ENCODE data around the gene AMDHD2.

The AMDHD2 gene

GRCh38 chr16:2519711-2520080 is 475 bp upstream of the AMDHD2 start:
- H2BK15ac ChIP-seq (ENCODE audit: low read depth, poor library complexity, severe bottlenecking) = peak overlapping the region; percentile 44
- peaks cover 57% of the 10 kb centered on the region for H3K4me1 ChIP-seq (ENCODE audit: control insufficient read depth, insufficient read depth, low read depth, low read length)
- H3K4me2 ChIP-seq (ENCODE audit: low read length, poor library complexity, severe bottlenecking) = peak overlapping the region; percentile 30
- peak overlapping the region; percentile 27 for H4K8ac ChIP-seq (ENCODE audit: low read length)
- H3K79me1 ChIP-seq (replicated peaks; ENCODE audit: low read length, poor library complexity, severe bottlenecking) = peaks cover 18% of the 10 kb centered on the region
- no peak overlapping the region for H2BK120ac ChIP-seq (ENCODE audit: low read depth, low read length)
- no peak overlapping the region for H2AFZ ChIP-seq (ENCODE audit: low read depth, low read length)
- no peak overlapping the region for H3K23ac ChIP-seq (ENCODE audit: low read length in 2 of 2)
- DNase-seq = no peak
- peak overlapping the region in 1 of 2 experiments; percentile 44 for H3K4me3 ChIP-seq (ENCODE audit: insufficient read depth in 1 of 2, low read depth in 1 of 2, low read length in 2 of 2)
- peak overlapping the region; percentile 74 for H3K27ac ChIP-seq (ENCODE audit: low read length, poor library complexity, severe bottlenecking)
- peaks cover 40 to 71% of the 10 kb centered on the region in 2 experiments for H3K36me3 ChIP-seq (ENCODE audit: control insufficient read depth in 1 of 2, insufficient read depth in 2 of 2, low read depth in 1 of 2, low read length in 2 of 2)
- no peak overlapping the region for H3K4ac ChIP-seq (ENCODE audit: low read depth in 1 of 2, low read length in 2 of 2)
- peak overlapping the region in 1 of 2 experiments; percentile 49 for H2BK12ac ChIP-seq (ENCODE audit: low read length in 2 of 2)
- H3K27me3 ChIP-seq (ENCODE audit: control insufficient read depth in 1 of 2, insufficient read depth in 1 of 2, low read length in 2 of 2) = no peaks in the 10 kb centered on the region
- no peaks in the 10 kb centered on the region for H3K9me3 ChIP-seq (ENCODE audit: control insufficient read depth, low read length)
- no peak overlapping the region for H4K91ac ChIP-seq (ENCODE audit: low read length)
- no peak overlapping the region for H2BK5ac ChIP-seq (ENCODE audit: low read depth, low read length, poor library complexity, severe bottlenecking)
- H3K14ac ChIP-seq (ENCODE audit: low read length in 2 of 2) = no peak overlapping the region
- peak overlapping the region; percentile 75 for H3K9ac ChIP-seq (ENCODE audit: low read length)
- no peak overlapping the region for H2AK5ac ChIP-seq (ENCODE audit: low read length, severe bottlenecking)
- WGBS = 62% methylated on average over 20 of the region's 22 CpGs
- H3K18ac ChIP-seq (ENCODE audit: low read depth in 1 of 2, low read length in 2 of 2) = peak overlapping the region in 1 of 2 experiments; percentile 35

DNA sequence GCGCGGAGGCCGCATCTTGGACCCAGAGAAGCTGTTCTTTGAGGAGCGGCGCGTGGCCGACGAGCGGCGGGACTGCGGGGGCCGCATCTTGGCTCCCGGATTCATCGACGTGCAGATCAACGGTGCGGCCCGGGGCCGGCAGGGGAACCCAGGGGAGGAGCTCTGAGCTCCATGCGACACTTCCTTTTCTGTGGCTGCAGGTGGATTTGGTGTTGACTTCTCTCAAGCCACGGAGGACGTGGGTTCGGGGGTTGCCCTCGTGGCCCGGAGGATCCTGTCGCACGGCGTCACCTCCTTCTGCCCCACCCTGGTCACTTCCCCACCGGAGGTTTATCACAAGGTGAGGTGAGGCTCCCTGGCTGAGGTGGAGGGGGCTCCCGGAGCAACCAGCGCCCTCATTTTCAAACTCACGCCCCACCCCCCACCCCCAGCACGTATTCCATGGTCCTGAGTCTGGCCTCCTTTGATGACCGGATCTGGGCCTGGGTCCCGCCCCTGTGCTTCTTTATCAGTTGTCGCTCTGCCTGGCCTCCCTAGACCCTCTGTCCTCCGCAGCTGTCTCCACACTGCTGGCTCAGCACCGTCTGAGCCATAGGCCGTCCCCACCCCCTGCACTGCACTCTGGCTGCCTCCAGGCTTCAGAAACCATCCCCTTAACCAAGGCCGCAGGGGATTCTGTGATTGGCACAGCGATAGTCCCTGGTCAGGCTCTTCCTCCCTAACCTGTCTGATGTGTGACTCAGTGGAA is 787 bp downstream of the AMDHD2 start:
- Histone ChIP-seq H3K4ac (ENCODE audit: low read depth in 1 of 2, low read length in 2 of 2) (peak overlapping the region in 1 of 2 experiments; percentile 2), H3K23ac (ENCODE audit: low read length in 2 of 2) (no peak overlapping the region), H2BK15ac (ENCODE audit: low read depth, poor library complexity, severe bottlenecking) (no peak overlapping the region), H2AFZ (ENCODE audit: low read depth, low read length) (no peak overlapping the region), H2BK120ac (ENCODE audit: low read depth, low read length) (peak overlapping the region; percentile 22), H2BK12ac (ENCODE audit: low read length in 2 of 2) (peak overlapping the region in 1 of 2 experiments; percentile 26), H3K18ac (ENCODE audit: low read depth in 1 of 2, low read length in 2 of 2) (peak overlapping the region in 1 of 2 experiments; percentile 50), H3K27ac (ENCODE audit: low read length, poor library complexity, severe bottlenecking) (no peak overlapping the region), H3K9ac (ENCODE audit: low read length) (peak overlapping the region; percentile 92), H3K4me1 (ENCODE audit: control insufficient read depth, insufficient read depth, low read depth, low read length) (peaks cover 47% of the 10 kb centered on the region), H3K36me3 (ENCODE audit: control insufficient read depth in 1 of 2, insufficient read depth in 2 of 2, low read depth in 1 of 2, low read length in 2 of 2) (peaks cover 49 to 76% of the 10 kb centered on the region in 2 experiments), H3K14ac (ENCODE audit: low read length in 2 of 2) (no peak overlapping the region), H3K4me3 (ENCODE audit: insufficient read depth in 1 of 2, low read depth in 1 of 2, low read length in 2 of 2) (peak overlapping the region; percentile 70 to 90), H4K91ac (ENCODE audit: low read length) (no peak overlapping the region), H2AK5ac (ENCODE audit: low read length, severe bottlenecking) (peak overlapping the region; percentile 41), H3K4me2 (ENCODE audit: low read length, poor library complexity, severe bottlenecking) (peak overlapping the region; percentile 74), H2BK5ac (ENCODE audit: low read depth, low read length, poor library complexity, severe bottlenecking) (no peak overlapping the region), H3K79me1 (replicated peaks; ENCODE audit: low read length, poor library complexity, severe bottlenecking) (peaks cover 21% of the 10 kb centered on the region), H3K27me3 (ENCODE audit: control insufficient read depth in 1 of 2, insufficient read depth in 1 of 2, low read length in 2 of 2) (no peaks in the 10 kb centered on the region), H4K8ac (ENCODE audit: low read length) (peak overlapping the region; percentile 86), H3K9me3 (ENCODE audit: control insufficient read depth, low read length) (no peaks in the 10 kb centered on the region)
- WGBS = 18% methylated on average over 35 of the region's 41 CpGs
- peak; percentile 57 for DNase-seq

DNA sequence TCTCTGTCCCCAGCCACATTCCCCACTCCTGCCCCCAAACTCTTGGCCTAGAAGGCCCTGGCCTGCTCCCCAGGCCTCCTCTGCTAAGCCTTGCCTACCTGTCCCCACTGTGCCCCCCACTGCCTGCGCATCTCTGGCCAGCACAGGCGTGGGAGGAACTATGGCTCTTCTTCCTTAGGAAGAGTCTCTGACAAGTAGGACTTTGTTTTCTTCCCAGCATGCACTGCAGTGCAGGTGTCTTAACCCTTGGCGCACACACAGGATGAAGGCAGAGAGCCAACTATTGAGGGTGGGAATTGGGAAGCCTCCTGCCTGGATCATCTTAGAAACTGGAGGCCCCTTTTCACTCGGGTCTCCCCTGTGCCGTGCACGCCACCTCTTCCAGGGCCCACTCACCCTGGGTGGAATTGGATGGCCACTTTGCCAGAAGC is 3.6 kb downstream of the AMDHD2 start:
- H3K23ac ChIP-seq (ENCODE audit: low read length in 2 of 2) = no peak overlapping the region
- no peak overlapping the region for H2AFZ ChIP-seq (ENCODE audit: low read depth, low read length)
- H3K4me3 ChIP-seq (ENCODE audit: insufficient read depth in 1 of 2, low read depth in 1 of 2, low read length in 2 of 2) = no peak overlapping the region
- H3K4me2 ChIP-seq (ENCODE audit: low read length, poor library complexity, severe bottlenecking) = no peak overlapping the region
- peaks cover 72 to 78% of the 10 kb centered on the region in 2 experiments for H3K36me3 ChIP-seq (ENCODE audit: control insufficient read depth in 1 of 2, insufficient read depth in 2 of 2, low read depth in 1 of 2, low read length in 2 of 2)
- H2BK15ac ChIP-seq (ENCODE audit: low read depth, poor library complexity, severe bottlenecking) = no peak overlapping the region
- no peak overlapping the region for H4K8ac ChIP-seq (ENCODE audit: low read length)
- H2BK12ac ChIP-seq (ENCODE audit: low read length in 2 of 2) = no peak overlapping the region
- H3K27ac ChIP-seq (ENCODE audit: low read length, poor library complexity, severe bottlenecking) = no peak overlapping the region
- H3K9ac ChIP-seq (ENCODE audit: low read length) = peak overlapping the region; percentile 22
- peaks cover 20% of the 10 kb centered on the region for H3K4me1 ChIP-seq (ENCODE audit: control insufficient read depth, insufficient read depth, low read depth, low read length)
- no peaks in the 10 kb centered on the region for H3K9me3 ChIP-seq (ENCODE audit: control insufficient read depth, low read length)
- H3K14ac ChIP-seq (ENCODE audit: low read length in 2 of 2) = no peak overlapping the region
- WGBS = 96% methylated on average over 6 of the region's 6 CpGs
- H3K79me1 ChIP-seq (replicated peaks; ENCODE audit: low read length, poor library complexity, severe bottlenecking) = peaks cover 44% of the 10 kb centered on the region
- no peak for DNase-seq
- H3K18ac ChIP-seq (ENCODE audit: low read depth in 1 of 2, low read length in 2 of 2) = no peak overlapping the region
- H3K4ac ChIP-seq (ENCODE audit: low read depth in 1 of 2, low read length in 2 of 2) = no peak overlapping the region
- H3K27me3 ChIP-seq (ENCODE audit: control insufficient read depth in 1 of 2, insufficient read depth in 1 of 2, low read length in 2 of 2) = no peaks in the 10 kb centered on the region
- no peak overlapping the region for H2BK5ac ChIP-seq (ENCODE audit: low read depth, low read length, poor library complexity, severe bottlenecking)
- no peak overlapping the region for H4K91ac ChIP-seq (ENCODE audit: low read length)
- no peak overlapping the region for H2BK120ac ChIP-seq (ENCODE audit: low read depth, low read length)
- no peak overlapping the region for H2AK5ac ChIP-seq (ENCODE audit: low read length, severe bottlenecking)

DNA sequence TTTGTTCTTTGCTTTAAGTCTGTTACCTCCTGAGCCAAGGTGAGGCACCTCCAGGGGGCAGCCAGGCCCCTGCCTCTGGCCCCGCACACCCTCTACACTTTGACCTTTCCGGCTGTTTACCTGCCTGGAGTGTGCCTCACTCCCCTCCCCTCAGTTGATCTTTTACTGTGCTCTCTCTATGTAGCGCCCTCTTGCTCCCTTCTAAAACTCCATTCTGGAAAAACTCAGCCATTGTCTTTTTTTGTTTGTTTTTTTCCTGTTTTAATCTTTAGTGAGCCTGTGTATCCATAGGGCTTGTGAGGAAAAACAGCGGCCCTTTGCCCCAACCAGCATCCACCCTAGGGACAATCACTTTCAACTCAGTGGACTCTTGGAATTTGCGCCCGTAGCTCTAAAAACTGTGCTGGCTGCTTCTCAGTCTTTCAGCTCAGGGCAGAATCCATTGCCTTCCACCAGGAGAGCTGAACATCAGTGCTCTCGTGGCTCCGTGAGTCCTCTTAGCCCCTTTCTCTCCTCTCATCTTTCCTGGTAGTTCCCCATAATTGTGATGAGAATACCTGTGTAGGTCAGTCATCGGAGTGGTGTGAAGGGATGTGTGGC is 4.3 kb downstream of the AMDHD2 start:
- DNase-seq = no peak
- Histone ChIP-seq H4K91ac (ENCODE audit: low read length) (no peak overlapping the region), H3K9me3 (ENCODE audit: control insufficient read depth, low read length) (no peaks in the 10 kb centered on the region), H3K27ac (ENCODE audit: low read length, poor library complexity, severe bottlenecking) (no peak overlapping the region), H3K4me1 (ENCODE audit: control insufficient read depth, insufficient read depth, low read depth, low read length) (peaks cover 14% of the 10 kb centered on the region), H3K9ac (ENCODE audit: low read length) (peak overlapping the region; percentile 29), H3K27me3 (ENCODE audit: control insufficient read depth in 1 of 2, insufficient read depth in 1 of 2, low read length in 2 of 2) (no peaks in the 10 kb centered on the region), H3K36me3 (ENCODE audit: control insufficient read depth in 1 of 2, insufficient read depth in 2 of 2, low read depth in 1 of 2, low read length in 2 of 2) (peaks cover 74 to 78% of the 10 kb centered on the region in 2 experiments), H3K4me3 (ENCODE audit: insufficient read depth in 1 of 2, low read depth in 1 of 2, low read length in 2 of 2) (no peak overlapping the region), H2BK120ac (ENCODE audit: low read depth, low read length) (no peak overlapping the region), H2BK15ac (ENCODE audit: low read depth, poor library complexity, severe bottlenecking) (no peak overlapping the region), H3K18ac (ENCODE audit: low read depth in 1 of 2, low read length in 2 of 2) (no peak overlapping the region), H2BK12ac (ENCODE audit: low read length in 2 of 2) (no peak overlapping the region), H3K23ac (ENCODE audit: low read length in 2 of 2) (no peak overlapping the region), H2AFZ (ENCODE audit: low read depth, low read length) (no peak overlapping the region), H3K14ac (ENCODE audit: low read length in 2 of 2) (no peak overlapping the region), H3K79me1 (replicated peaks; ENCODE audit: low read length, poor library complexity, severe bottlenecking) (peaks cover 48% of the 10 kb centered on the region), H3K4me2 (ENCODE audit: low read length, poor library complexity, severe bottlenecking) (no peak overlapping the region), H2BK5ac (ENCODE audit: low read depth, low read length, poor library complexity, severe bottlenecking) (no peak overlapping the region), H2AK5ac (ENCODE audit: low read length, severe bottlenecking) (no peak overlapping the region), H4K8ac (ENCODE audit: low read length) (no peak overlapping the region), H3K4ac (ENCODE audit: low read depth in 1 of 2, low read length in 2 of 2) (no peak overlapping the region)
- 97% methylated on average over 7 of the region's 9 CpGs for WGBS

Data from mesenchymal stem cell (in vitro differentiated cells and primary cell).